Tibial nerve (tissue), 4 donors: Measurements from ENCODE around the gene ZNF408. TPM values are rescaled to one million over a fixed set of nuclear protein-coding genes. Genes with fewer than 3 reads are reported as not detected.

Experiments used
- DNase-seq, 2 donors: peaks; one replicate each; pipeline ENCODE4 v3.0.0-alpha.2; 2019; ENCODE audit warnings: low spot score in 2 of 2
- H3K27ac ChIP-seq, 4 donors: fragments of 200-600 bp; sonication (generic) in 3 of 4; one replicate each; pipeline ENCODE4 v1.5.1; 2017 to 2019; ENCODE audit warnings: mild to moderate bottlenecking in 1 of 4
- H3K27me3 ChIP-seq, 2 donors: fragments of 200-600 bp; sonication (generic) in 1 of 2; one replicate each; pipeline versions ENCODE4 v1.5.1 to v1.6.0; 2017 to 2019
- H3K36me3 ChIP-seq, 3 donors: fragments of 200-600 bp; sonication (generic); one replicate each; pipeline ENCODE4 v1.5.1; 2018 to 2019
- H3K4me1 ChIP-seq, 4 donors: fragments of 200-600 bp; sonication (generic) in 3 of 4; one replicate each; pipeline ENCODE4 v1.5.1; 2017 to 2019
- H3K4me3 ChIP-seq, 4 donors: fragments of 200-600 bp; sonication (generic) in 3 of 4; one replicate each; pipeline ENCODE4 v1.5.1; 2017 to 2019; ENCODE audit warnings: mild to moderate bottlenecking in 1 of 4, moderate library complexity in 1 of 4
- H3K9me3 ChIP-seq, 4 donors: fragments of 200-600 bp; sonication (generic) in 3 of 4; one replicate each; pipeline ENCODE4 v1.5.1; 2017 to 2019
- CTCF ChIP-seq, 5 experiments: fragments of 200-600 bp in 3 of 5; fragments of 450-650 bp in 2 of 5; sonication (generic) in 3 of 5; IDR thresholded peaks; one replicate each; pipeline ENCODE4 v1.5.1; 2016 to 2019; ENCODE audit warnings: antibody characterized with exemption in 5 of 5, mild to moderate bottlenecking in 3 of 5, moderate library complexity in 2 of 5
- EP300 ChIP-seq, 2 donors: sonication (generic); formaldehyde crosslinking; IDR thresholded peaks; one replicate each; pipeline ENCODE4 v1.6.1; 2017; ENCODE audit warnings: antibody characterized with exemption in 2 of 2, mild to moderate bottlenecking in 1 of 2
- POLR2A ChIP-seq, 2 donors: fragments of 450-650 bp; IDR thresholded peaks; one replicate each; pipeline ENCODE4 v1.6.1; 2017; ENCODE audit warnings: antibody characterized with exemption in 2 of 2, mild to moderate bottlenecking in 2 of 2, moderate library complexity in 2 of 2
- WGBS, 2 donors: methylation state at CpG; one replicate each; pipeline ENCODE4 v1.1.5; 2018; 5-methylcytosine and 5-hydroxymethylcytosine counted together
- total RNA-seq, 4 donors: library from RNA; depleted of rRNA; stranded (reverse); fragments of >200 nt; gene quantifications; one replicate each; pipeline ENCODE4 v1.1.0, GENCODE V29; 2016

ZNF408 gene
- total RNA-seq, 4 donors from 2014 or later = 8.8 to 21.6 (median 13.7) TPM

- DNase-seq = no peak
- 77 to 84% methylated on average over 6 of the region's 6 CpGs for WGBS, 2 donors
- Histone ChIP-seq H3K27ac (no peak overlapping the region), H3K9me3 (no peaks in the 10 kb centered on the region), H3K4me3 (no peak overlapping the region), H3K27me3 (no peaks in the 10 kb centered on the region), H3K4me1 (no peaks in the 10 kb centered on the region), H3K36me3 (no peaks in the 10 kb centered on the region)
- no peak for TF ChIP-seq CTCF (IDR thresholded peaks at IDR 0.05)
- no peak for TF ChIP-seq POLR2A (IDR thresholded peaks at IDR 0.05)
- TF ChIP-seq EP300 (IDR thresholded peaks at IDR 0.05) = no peak
These were observed 20.5 kb downstream of the ZNF408 start for GRCh38 chr11:46721286-46721685.

GRCh38 chr11:46722566-46723358 lies 21.9 kb downstream of the ZNF408 start:
- Histone ChIP-seq H3K36me3 (no peaks in the 10 kb centered on the region), H3K9me3 (no peaks in the 10 kb centered on the region), H3K27ac (no peak overlapping the region), H3K27me3 (no peaks in the 10 kb centered on the region), H3K4me3 (no peak overlapping the region), H3K4me1 (no peaks in the 10 kb centered on the region)
- TF ChIP-seq CTCF (IDR thresholded peaks at IDR 0.05) = no peak
- no peak for TF ChIP-seq EP300 (IDR thresholded peaks at IDR 0.05)
- TF ChIP-seq POLR2A (IDR thresholded peaks at IDR 0.05) = no peak
- WGBS, 2 donors = 91 to 93% methylated on average over 11 of the region's 11 CpGs
- DNase-seq = no peak

DNA sequence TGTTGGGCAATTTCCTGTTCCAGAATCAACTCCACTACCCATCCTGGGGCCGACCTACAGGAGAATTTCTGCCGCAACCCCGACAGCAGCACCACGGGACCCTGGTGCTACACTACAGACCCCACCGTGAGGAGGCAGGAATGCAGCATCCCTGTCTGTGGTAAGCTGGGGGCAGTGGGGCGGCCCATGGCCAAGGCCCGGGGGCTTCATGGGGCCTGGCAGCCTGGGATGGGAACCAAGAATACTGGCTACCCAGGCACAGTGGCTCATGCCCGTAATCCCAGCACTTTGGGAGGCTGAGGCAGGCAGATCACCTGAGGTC lies 22.5 kb downstream of the ZNF408 start:
- Histone ChIP-seq H3K4me1 (no peaks in the 10 kb centered on the region), H3K27me3 (no peaks in the 10 kb centered on the region), H3K27ac (no peak overlapping the region), H3K9me3 (no peaks in the 10 kb centered on the region), H3K4me3 (no peak overlapping the region), H3K36me3 (no peaks in the 10 kb centered on the region)
- DNase-seq = no peak
- 87 to 94% methylated on average over 6 to 8 of the region's 8 CpGs for WGBS, 2 donors
- TF ChIP-seq CTCF (IDR thresholded peaks at IDR 0.05) (no peak), EP300 (IDR thresholded peaks at IDR 0.05) (no peak), POLR2A (IDR thresholded peaks at IDR 0.05) (no peak)

DNA sequence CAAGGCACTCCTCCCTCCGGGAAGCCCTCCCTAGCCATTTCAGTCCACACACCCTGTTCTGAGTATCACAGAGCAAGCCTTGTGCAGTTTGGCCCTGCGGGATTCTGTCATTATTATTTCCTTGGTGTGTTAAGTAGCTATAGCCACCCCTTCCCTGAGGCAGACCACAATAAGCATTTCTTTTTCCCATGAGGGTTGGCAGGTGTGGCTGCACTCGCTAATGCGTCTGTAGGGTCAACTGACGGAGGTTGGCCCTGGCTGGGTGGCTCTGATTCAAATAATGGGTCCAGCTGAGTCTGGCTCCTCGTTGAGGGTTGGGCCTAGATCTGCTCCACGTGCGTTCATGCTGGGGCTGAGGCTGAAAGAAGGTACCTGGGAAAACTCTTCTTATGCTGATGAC lies 23.3 kb downstream of the ZNF408 start:
- Histone ChIP-seq H3K4me3 (no peak overlapping the region), H3K4me1 (no peaks in the 10 kb centered on the region), H3K27me3 (no peaks in the 10 kb centered on the region), H3K27ac (no peak overlapping the region), H3K36me3 (no peaks in the 10 kb centered on the region), H3K9me3 (no peaks in the 10 kb centered on the region)
- TF ChIP-seq EP300 (IDR thresholded peaks at IDR 0.05) (no peak), CTCF (IDR thresholded peaks at IDR 0.05) (no peak), POLR2A (IDR thresholded peaks at IDR 0.05) (no peak)
- DNase-seq = no peak
- 35 to 60% methylated on average over 8 of the region's 8 CpGs for WGBS, 2 donors

DNA sequence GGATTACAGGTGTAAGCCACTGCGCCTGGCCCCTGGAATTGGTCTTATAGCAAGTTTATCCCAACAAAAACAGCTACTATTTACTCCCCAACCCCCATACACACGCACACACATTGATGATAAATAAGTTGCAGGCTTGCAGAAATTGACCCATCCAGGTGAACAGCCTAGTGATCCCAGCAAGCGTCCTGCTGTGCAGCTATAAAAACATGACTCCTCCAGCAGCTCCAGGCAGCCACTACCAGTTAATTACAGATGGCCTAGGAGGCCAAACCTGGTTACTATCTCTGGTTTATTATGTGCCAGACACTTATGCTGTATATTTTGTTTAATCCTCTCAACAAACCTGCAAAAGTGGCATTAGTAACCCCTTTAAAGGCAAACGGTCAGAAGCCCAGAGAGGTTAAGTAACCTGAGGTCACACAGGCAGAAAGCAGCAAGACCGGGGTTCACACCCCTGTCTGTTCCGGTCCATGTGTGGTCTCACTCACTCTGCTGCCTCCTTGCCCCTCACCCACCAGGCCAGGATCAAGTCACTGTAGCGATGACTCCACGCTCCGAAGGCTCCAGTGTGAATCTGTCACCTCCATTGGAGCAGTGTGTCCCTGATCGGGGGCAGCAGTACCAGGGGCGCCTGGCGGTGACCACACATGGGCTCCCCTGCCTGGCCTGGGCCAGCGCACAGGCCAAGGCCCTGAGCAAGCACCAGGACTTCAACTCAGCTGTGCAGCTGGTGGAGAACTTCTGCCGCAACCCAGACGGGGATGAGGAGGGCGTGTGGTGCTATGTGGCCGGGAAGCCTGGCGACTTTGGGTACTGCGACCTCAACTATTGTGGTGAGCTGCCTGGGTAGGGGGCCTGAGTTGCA lies 24.7 kb downstream of the ZNF408 start:
- H3K9me3 ChIP-seq = no peaks in the 10 kb centered on the region
- no peak overlapping the region for H3K27ac ChIP-seq
- WGBS, 2 donors = 78 to 86% methylated on average over 17 to 19 of the region's 19 CpGs

More for the DNA sequence above, 24.7 kb downstream of the ZNF408 start:
- Histone ChIP-seq H3K4me1 (no peaks in the 10 kb centered on the region), H3K36me3 (no peaks in the 10 kb centered on the region), H3K4me3 (no peak overlapping the region), H3K27me3 (no peaks in the 10 kb centered on the region)
- DNase-seq = no peak
- TF ChIP-seq CTCF (IDR thresholded peaks at IDR 0.05) (no peak), POLR2A (IDR thresholded peaks at IDR 0.05) (no peak), EP300 (IDR thresholded peaks at IDR 0.05) (no peak)
